GM19452 (cell line): ENCODE data around the gene MYH9.

Source experiments
- ATAC-seq: cut with Tn5 transposase; IDR thresholded peaks from one replicate; pipeline ENCODE4 v1.9.1; 2021; ENCODE audit not compliant: unreplicated experiment

The MYH9 gene

GRCh38 chr22:36351921-36352802 lies 35.6 kb downstream of the MYH9 start:
- no peak for ATAC-seq

DNA sequence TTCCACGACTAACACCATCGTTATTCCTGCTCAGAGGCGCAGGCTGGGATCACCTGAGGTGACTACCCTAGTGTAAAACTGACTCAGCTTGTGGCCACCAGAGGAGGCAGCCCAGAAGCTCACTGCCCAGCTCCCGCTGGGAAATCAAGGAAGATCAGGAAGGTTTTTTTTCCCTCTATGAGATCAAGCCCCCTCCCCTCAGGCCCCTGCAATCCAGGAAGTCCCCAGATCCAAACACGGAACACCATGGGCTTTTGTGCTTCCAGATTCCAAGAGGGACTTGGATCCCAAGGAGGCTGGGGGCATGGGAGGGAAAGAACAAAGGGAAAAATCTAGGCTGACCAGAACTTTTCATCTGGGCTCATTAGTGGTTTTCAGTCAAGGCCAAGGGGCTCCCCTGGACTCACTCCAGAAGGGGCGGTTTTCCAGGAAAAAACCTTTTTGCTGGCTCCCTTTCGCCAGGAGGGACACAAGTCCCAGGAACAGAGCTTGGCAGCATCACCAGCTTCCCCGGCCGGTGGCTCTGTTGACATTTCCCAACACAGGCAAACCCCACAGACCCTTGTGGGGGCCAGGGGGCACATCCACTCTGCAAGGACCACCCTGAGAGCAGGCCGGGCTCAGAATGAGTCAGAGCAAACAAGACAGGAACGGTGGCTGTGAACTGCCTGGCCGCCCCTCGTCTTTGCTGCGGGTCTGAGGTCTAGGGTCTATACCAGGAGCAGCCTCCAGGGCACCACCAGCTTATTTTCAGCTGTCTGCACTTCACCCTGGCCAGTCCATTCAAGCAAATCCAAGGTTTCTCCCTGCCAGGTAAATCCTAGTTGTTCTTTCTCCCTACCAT lies 36.8 kb downstream of the MYH9 start:
- ATAC-seq = no peak

DNA sequence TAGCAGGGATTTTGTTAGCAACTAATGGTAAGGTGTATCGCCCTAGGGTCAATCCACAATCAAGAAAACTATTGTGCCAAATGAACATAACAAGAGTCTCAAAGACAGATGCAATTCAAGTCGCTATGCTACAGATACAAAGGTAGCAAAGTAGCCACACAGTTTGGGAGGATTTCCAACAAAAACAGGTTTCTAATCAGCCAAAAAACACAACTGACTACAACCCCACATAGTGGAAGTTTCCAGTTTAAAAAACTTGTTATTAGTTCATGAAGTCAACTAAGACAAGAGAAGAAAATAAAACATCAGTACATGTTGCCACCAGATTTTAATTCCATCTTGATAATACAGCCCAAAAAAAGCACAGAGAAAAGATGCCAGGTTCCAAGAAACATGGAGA lies 38.0 kb downstream of the MYH9 start:
- no peak for ATAC-seq

- no peak for ATAC-seq
These were observed 39.0 kb downstream of the MYH9 start for GRCh38 chr22:36348760-36349159.

- no peak for ATAC-seq
These were observed 40.7 kb downstream of the MYH9 start for GRCh38 chr22:36347094-36347493.

- no peak for ATAC-seq
These were observed 43.5 kb downstream of the MYH9 start for GRCh38 chr22:36344106-36344827.

- ATAC-seq = no peak
These were observed 44.1 kb downstream of the MYH9 start for GRCh38 chr22:36343720-36344105.

GRCh38 chr22:36343070-36343719 lies 44.6 kb downstream of the MYH9 start:
- ATAC-seq = no peak

GRCh38 chr22:36341640-36342041 lies 46.1 kb downstream of the MYH9 start:
- no peak for ATAC-seq

DNA sequence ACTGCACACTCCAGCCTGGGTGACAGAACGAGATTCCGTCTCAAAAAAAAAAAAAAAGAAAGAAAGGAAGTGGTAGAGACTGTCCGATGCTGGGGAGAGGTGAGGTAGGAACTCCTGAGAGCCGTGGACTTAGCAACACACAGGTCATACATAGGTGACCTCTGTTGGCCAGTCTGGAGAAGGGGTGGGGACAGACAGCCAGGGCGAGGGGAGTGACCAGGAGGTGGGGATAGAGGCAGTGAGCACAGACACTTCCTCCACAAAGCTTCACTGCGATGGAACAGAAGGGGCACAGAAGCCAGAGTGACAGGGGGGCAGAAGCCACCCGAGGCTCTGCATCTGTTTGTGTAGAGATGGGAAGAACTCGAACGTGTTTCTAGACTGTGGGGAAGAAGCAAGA lies 47.1 kb downstream of the MYH9 start:
- ATAC-seq = no peak

GRCh38 chr22:36339171-36340065 lies 48.3 kb downstream of the MYH9 start:
- no peak for ATAC-seq

GRCh38 chr22:36337365-36338130 lies 50.2 kb downstream of the MYH9 start:
- no peak for ATAC-seq

- ATAC-seq = no peak
These were observed 51.3 kb downstream of the MYH9 start for GRCh38 chr22:36336246-36337182.

DNA sequence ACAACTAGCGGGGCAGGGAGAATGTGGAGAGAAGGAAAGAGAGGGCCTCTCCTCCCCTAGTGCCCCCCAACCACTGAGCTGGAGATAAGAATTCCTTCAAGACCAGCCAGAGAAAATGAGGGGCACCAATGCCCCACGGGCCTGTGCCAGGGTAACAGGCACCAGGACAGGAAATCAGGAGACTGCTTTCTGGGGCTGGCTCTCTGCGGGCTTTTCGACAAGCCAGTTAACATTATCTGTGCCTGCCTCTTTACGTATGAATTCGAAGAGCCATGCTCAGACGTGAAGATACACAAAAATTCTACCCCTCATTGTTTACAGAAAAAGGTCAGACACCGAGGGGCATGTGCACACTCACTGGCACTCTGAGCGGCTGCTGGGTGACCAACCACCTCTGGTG lies 52.1 kb downstream of the MYH9 start:
- no peak for ATAC-seq

DNA sequence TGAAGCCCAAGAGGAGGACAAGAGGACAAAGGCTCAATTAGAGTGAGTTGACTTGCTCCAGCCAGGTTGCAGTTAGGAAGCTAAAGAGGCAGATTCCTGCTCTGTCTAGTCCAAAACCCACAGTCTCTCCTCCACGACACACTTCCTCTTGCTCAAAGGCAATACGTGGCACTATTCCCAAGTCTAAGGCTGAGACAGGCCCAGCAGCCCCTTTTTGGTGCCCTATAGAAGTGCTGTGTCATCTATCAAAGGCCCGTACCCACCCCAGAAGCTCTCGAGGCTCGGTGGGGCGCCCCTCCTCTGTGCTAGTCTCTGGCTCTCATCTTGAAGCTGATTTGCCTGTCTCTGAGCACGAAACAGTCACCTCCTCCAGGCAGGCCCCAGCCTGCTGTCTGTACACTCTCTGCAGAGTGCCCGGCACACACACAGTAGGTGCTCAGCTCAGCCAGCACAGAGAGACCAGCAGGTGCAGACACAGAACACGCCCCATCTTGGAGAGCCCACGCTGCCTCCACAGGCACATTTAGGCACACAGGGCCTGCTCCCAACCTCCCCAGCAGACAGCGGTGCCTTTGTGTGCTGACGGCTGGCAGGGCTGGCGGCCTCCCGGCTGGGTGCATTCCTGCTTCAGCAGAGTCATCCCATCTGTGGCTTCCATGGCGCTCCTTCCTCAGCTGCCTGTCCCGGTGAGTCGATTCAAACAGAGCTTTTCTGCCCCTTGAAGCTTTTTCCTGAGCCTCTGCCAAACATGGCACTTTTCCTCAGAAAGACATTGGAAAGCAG lies 52.8 kb downstream of the MYH9 start:
- no peak for ATAC-seq

DNA sequence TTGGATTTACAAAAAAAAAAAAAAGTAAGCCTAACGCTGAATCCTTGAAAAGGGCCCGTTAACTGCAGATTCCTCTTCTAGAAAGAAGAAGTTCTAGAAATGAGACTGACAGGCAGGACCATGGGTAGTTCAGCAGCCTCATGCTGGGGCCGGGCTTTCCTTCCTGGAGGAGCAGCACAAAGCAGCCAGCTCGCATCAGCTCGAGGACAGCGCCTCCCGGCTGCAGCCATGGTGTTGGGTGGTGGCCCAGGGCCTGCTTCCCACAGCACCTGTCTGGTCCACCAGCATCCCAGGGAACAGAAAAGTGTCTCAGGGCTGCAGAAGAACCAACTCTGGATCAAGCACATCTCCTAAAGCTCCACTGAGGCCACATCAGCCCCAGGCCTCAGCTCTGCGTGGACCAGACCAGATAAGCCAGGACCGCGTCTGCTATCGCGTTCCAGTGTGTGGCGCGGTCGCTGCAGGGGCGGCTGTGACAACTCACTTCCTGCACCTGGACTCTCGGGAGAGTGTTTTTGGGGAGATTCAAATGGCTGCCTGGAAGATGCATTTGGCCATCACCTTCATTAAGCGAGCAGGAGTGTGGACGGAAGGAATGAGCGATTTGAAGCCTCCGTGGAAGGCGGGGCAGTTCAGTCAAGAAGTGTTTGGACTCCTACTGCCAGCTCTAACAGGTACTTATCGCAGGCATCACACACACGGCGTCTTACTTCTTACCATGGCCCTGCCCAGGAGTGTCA lies 53.5 kb downstream of the MYH9 start:
- no peak for ATAC-seq

DNA sequence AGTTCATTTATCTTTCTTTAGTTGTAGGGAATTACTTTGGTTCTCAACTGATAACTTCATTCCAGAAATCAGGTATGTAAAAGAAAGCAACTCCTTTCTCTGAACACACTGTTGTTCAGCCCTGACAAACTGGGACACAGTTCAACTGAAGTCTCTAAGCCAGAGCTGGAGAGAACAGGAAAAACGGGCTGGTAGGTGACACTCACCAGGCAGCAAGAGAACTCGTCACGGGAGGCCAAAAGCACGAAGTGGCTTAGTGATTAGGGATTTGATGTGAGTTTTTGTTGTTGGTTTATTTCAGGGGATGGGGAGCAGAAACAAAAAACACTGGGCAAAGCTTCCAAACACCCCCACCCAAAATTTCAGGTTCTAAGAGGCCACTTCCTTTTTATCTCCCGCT lies 54.1 kb downstream of the MYH9 start:
- ATAC-seq = no peak
